ENCODE data around the gene MAN1C1. TPM values are rescaled to one million over a fixed set of nuclear protein-coding genes. Genes with fewer than 3 reads are reported as not detected.
"Not testable (repeated sequence)": the region's sequence is repeated elsewhere in the genome, so short reads cannot be mapped to it uniquely, and the experiment has no call there.

MAN1C1 gene
- total and polyA plus RNA-seq, 2 donors (not counting 3 experiments of a cell fraction or from before 2014, with no cell fraction given), result 1.5 to 4.0 TPM

GRCh38 chr1:25634896-25635295 is 18.3 kb downstream of the MAN1C1 start:
- CTCF ChIA-PET, result no interaction called here
- Histone ChIP-seq H3K36me3 (ENCODE audit: control insufficient read depth in 2 of 2, extremely low read depth in 1 of 2, insufficient read depth in 2 of 2, low read length in 2 of 2) (no peaks in the 10 kb centered on the region), H2AFZ (ENCODE audit: low read depth, low read length) (no peak overlapping the region), H4K20me1 (replicated peaks; ENCODE audit: control insufficient read depth, extremely low read depth, insufficient read depth, low read length) (no peaks in the 10 kb centered on the region), H3K27ac (ENCODE audit: insufficient read depth, low read depth, low read length) (no peak overlapping the region), H3K4me1 (ENCODE audit: control insufficient read depth, extremely low read depth, insufficient read depth, low read length) (no peaks in the 10 kb centered on the region), H3K4me3 (replicated peaks in 1 of 3; ENCODE audit: insufficient read depth in 1 of 3, low read depth in 1 of 3, low read length in 3 of 3) (no peak overlapping the region), H3K79me2 (ENCODE audit: control insufficient read depth, insufficient read depth, low read length) (no peaks in the 10 kb centered on the region), H3K9ac (replicated peaks; ENCODE audit: extremely low read depth, insufficient read depth, low read length) (no peak overlapping the region), H3K9me3 (replicated peaks; ENCODE audit: control insufficient read depth, insufficient read depth, low read length) (no peaks in the 10 kb centered on the region), H3K9me1 (replicated peaks; ENCODE audit: control insufficient read depth, extremely low read depth, insufficient read depth, low read length) (no peaks in the 10 kb centered on the region), H3K27me3 (ENCODE audit: control insufficient read depth in 2 of 2, insufficient read depth in 2 of 2, low read length in 2 of 2) (peaks cover 6 to 18% of the 10 kb centered on the region in 2 experiments), H3K4me2 (ENCODE audit: insufficient read depth, low read length) (no peak overlapping the region)
- POLR2A ChIA-PET, result no interaction called here
- no peak for TF ChIP-seq GATA2 (IDR thresholded peaks at IDR 0.05; ENCODE audit: insufficient read depth, insufficient read length, low read depth, low read length)
- TF ChIP-seq FOS (IDR thresholded peaks at IDR 0.05; ENCODE audit: borderline replicate concordance, insufficient read depth, low read length), result no peak
- no peak for TF ChIP-seq MYC (IDR thresholded peaks at IDR 0.05; ENCODE audit: low read depth, low read length)
- TF ChIP-seq MAX (IDR thresholded peaks at IDR 0.05; ENCODE audit: insufficient read depth, insufficient read length), result no peak
- TF ChIP-seq POLR2A (IDR thresholded peaks at IDR 0.05; ENCODE audit: low read depth, low read length), result no peak
- TF ChIP-seq JUN (IDR thresholded peaks at IDR 0.05; ENCODE audit: borderline replicate concordance, insufficient read depth, insufficient read length, low read depth), result no peak
- TF ChIP-seq POLR2AphosphoS5 (IDR thresholded peaks at IDR 0.05; ENCODE audit: insufficient read depth, low read depth, low read length), result no peak
- no peak for TF ChIP-seq EZH2 (IDR thresholded peaks at IDR 0.05; ENCODE audit: borderline replicate concordance, low read depth, low read length, severe bottlenecking)
- TF ChIP-seq, protein P1, sequence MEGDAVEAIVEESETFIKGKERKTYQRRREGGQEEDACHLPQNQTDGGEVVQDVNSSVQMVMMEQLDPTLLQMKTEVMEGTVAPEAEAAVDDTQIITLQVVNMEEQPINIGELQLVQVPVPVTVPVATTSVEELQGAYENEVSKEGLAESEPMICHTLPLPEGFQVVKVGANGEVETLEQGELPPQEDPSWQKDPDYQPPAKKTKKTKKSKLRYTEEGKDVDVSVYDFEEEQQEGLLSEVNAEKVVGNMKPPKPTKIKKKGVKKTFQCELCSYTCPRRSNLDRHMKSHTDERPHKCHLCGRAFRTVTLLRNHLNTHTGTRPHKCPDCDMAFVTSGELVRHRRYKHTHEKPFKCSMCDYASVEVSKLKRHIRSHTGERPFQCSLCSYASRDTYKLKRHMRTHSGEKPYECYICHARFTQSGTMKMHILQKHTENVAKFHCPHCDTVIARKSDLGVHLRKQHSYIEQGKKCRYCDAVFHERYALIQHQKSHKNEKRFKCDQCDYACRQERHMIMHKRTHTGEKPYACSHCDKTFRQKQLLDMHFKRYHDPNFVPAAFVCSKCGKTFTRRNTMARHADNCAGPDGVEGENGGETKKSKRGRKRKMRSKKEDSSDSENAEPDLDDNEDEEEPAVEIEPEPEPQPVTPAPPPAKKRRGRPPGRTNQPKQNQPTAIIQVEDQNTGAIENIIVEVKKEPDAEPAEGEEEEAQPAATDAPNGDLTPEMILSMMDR (IDR thresholded peaks at IDR 0.05; ENCODE audit: extremely low read depth in 1 of 2, insufficient read depth in 1 of 2, low read depth in 1 of 2, low read length in 2 of 2), result no peak
- dilution Hi-C loops (cut with MboI; ENCODE audit: extremely low pct_ligation_motif_present, low sequenced_read_pairs), result no loop called here
- FAIRE-seq (no peak), DNase-seq (ENCODE audit: low read depth, low spot score) (no peak)
- intact Hi-C loops (cut with micrococcal nuclease), result no loop called here
- BruUV-seq (replicated peaks), result no TSS peak

GRCh38 chr1:25636141-25636540 is 19.6 kb downstream of the MAN1C1 start:
- H3K79me2 ChIP-seq (ENCODE audit: control insufficient read depth, insufficient read depth, low read length); H3K9me3 ChIP-seq (replicated peaks; ENCODE audit: control insufficient read depth, insufficient read depth, low read length); H3K27ac ChIP-seq (ENCODE audit: insufficient read depth, low read depth, low read length); H3K36me3 ChIP-seq (ENCODE audit: control insufficient read depth in 2 of 2, extremely low read depth in 1 of 2, insufficient read depth in 2 of 2, low read length in 2 of 2); BruUV-seq (replicated peaks); intact Hi-C loops (cut with micrococcal nuclease); dilution Hi-C loops (cut with MboI; ENCODE audit: extremely low pct_ligation_motif_present, low sequenced_read_pairs); POLR2A ChIA-PET; FAIRE-seq; H3K9ac ChIP-seq (replicated peaks; ENCODE audit: extremely low read depth, insufficient read depth, low read length); CTCF ChIA-PET; H4K20me1 ChIP-seq (replicated peaks; ENCODE audit: control insufficient read depth, extremely low read depth, insufficient read depth, low read length); H3K4me3 ChIP-seq (replicated peaks in 1 of 3; ENCODE audit: insufficient read depth in 1 of 3, low read depth in 1 of 3, low read length in 3 of 3); H3K4me1 ChIP-seq (ENCODE audit: control insufficient read depth, extremely low read depth, insufficient read depth, low read length); DNase-seq (ENCODE audit: low read depth, low spot score); H3K4me2 ChIP-seq (ENCODE audit: insufficient read depth, low read length); H3K9me1 ChIP-seq (replicated peaks; ENCODE audit: control insufficient read depth, extremely low read depth, insufficient read depth, low read length); H2AFZ ChIP-seq (ENCODE audit: low read depth, low read length): not testable (repeated sequence)
- peaks cover 13 to 25% of the 10 kb centered on the region in 2 experiments for H3K27me3 ChIP-seq (ENCODE audit: control insufficient read depth in 2 of 2, insufficient read depth in 2 of 2, low read length in 2 of 2)

Data from endothelial cell of umbilical vein (primary cell).